Ascending aorta (tissue), 2 donors: Measurements from ENCODE around the gene PREX1. TPM values are rescaled to one million over a fixed set of nuclear protein-coding genes. Genes with fewer than 3 reads are reported as not detected.

Experiments used
- DNase-seq, 2 donors: peaks; one replicate each; pipeline ENCODE4 v3.0.0-alpha.2; 2019; ENCODE audit warnings: low spot score in 2 of 2
- H3K27ac ChIP-seq, 2 donors: fragments of 200-600 bp; sonication (generic); one replicate each; pipeline ENCODE4 v1.5.1; 2016 to 2017; ENCODE audit warnings: mild to moderate bottlenecking in 1 of 2
- H3K27me3 ChIP-seq: fragments of 200-600 bp; sonication (generic); one replicate; pipeline ENCODE4 v1.5.1; 2017
- H3K36me3 ChIP-seq, 2 donors: fragments of 200-600 bp; sonication (generic); one replicate each; pipeline ENCODE4 v1.5.1; 2016
- H3K4me1 ChIP-seq, 2 donors: fragments of 200-600 bp; sonication (generic); one replicate each; pipeline ENCODE4 v1.5.1; 2016 to 2017; ENCODE audit warnings: mild to moderate bottlenecking in 1 of 2
- H3K4me3 ChIP-seq, 2 donors: fragments of 200-600 bp; sonication (generic); one replicate each; pipeline ENCODE4 v1.5.1; 2016 to 2017; ENCODE audit warnings: mild to moderate bottlenecking in 1 of 2
- H3K9me3 ChIP-seq, 2 donors: fragments of 200-600 bp; sonication (generic); one replicate each; pipeline ENCODE4 v1.5.1; 2016
- CTCF ChIP-seq, 3 experiments: fragments of 200-600 bp in 2 of 3; fragments of 450-650 bp in 1 of 3; sonication (generic) in 2 of 3; IDR thresholded peaks; one replicate each; pipeline ENCODE4 v1.5.1; 2016 to 2019; ENCODE audit warnings: antibody characterized with exemption in 3 of 3, mild to moderate bottlenecking in 1 of 3, moderate library complexity in 1 of 3
- intact Hi-C: fragments of 100-400 bp; cut with DNase I; formaldehyde crosslinking; loops from one replicate; pipeline ENCODE4 v1.15.1; 2023
- total RNA-seq: library from RNA; depleted of rRNA; stranded (reverse); fragments of >200 nt; gene quantifications from one replicate; pipeline ENCODE4 v1.1.0, GENCODE V29; 2016

The PREX1 gene
- total RNA-seq, 1 donor from 2014 or later = 75.4 TPM

- no peak for DNase-seq
- H3K4me3 ChIP-seq = no peak overlapping the region
- TF ChIP-seq CTCF (IDR thresholded peaks at IDR 0.05) = no peak
These were observed 73.5 kb downstream of the PREX1 start for GRCh38 chr20:48754292-48754691.

GRCh38 chr20:48752963-48753362, 74.8 kb downstream of the PREX1 start:
- no peak for TF ChIP-seq CTCF (IDR thresholded peaks at IDR 0.05)
- Histone ChIP-seq H3K4me1 (no peaks in the 10 kb centered on the region), H3K4me3 (no peak overlapping the region), H3K36me3 (no peaks in the 10 kb centered on the region), H3K9me3 (no peaks in the 10 kb centered on the region), H3K27ac (no peak overlapping the region), H3K27me3 (no peaks in the 10 kb centered on the region)
- intact Hi-C loops = no loop called here
- no peak for DNase-seq

More at GRCh38 chr20:48754292-48754691, 73.5 kb downstream of the PREX1 start:
- Histone ChIP-seq H3K27me3 (no peaks in the 10 kb centered on the region), H3K9me3 (no peaks in the 10 kb centered on the region), H3K36me3 (no peaks in the 10 kb centered on the region), H3K27ac (no peak overlapping the region), H3K4me1 (no peaks in the 10 kb centered on the region)
- intact Hi-C loops = no loop called here

GRCh38 chr20:48751871-48752270, 75.9 kb downstream of the PREX1 start:
- intact Hi-C loops = no loop called here
- TF ChIP-seq CTCF (IDR thresholded peaks at IDR 0.05) = no peak
- Histone ChIP-seq H3K4me3 (no peak overlapping the region), H3K4me1 (no peaks in the 10 kb centered on the region), H3K9me3 (no peaks in the 10 kb centered on the region), H3K27me3 (no peaks in the 10 kb centered on the region), H3K36me3 (peaks cover 0 to 7% of the 10 kb centered on the region in 2 donors), H3K27ac (no peak overlapping the region)
- DNase-seq = no peak

GRCh38 chr20:48750941-48751635, 76.7 kb downstream of the PREX1 start:
- H3K36me3 ChIP-seq = peaks cover 0 to 7% of the 10 kb centered on the region in 2 donors
- H3K9me3 ChIP-seq = no peaks in the 10 kb centered on the region
- no peaks in the 10 kb centered on the region for H3K4me1 ChIP-seq
- peak overlapping the region in 1 of 2 donors; percentile 37 for H3K27ac ChIP-seq
- H3K27me3 ChIP-seq = no peaks in the 10 kb centered on the region
- intact Hi-C loops = no loop called here
- peak in 1 of 2 donors; percentile 70 for DNase-seq
- H3K4me3 ChIP-seq = no peak overlapping the region
- TF ChIP-seq CTCF (IDR thresholded peaks at IDR 0.05) = no peak

- Histone ChIP-seq H3K27me3 (no peaks in the 10 kb centered on the region), H3K4me1 (no peaks in the 10 kb centered on the region), H3K36me3 (peaks cover 0 to 7% of the 10 kb centered on the region in 2 donors), H3K9me3 (no peaks in the 10 kb centered on the region), H3K27ac (no peak overlapping the region), H3K4me3 (no peak overlapping the region)
- no peak for TF ChIP-seq CTCF (IDR thresholded peaks at IDR 0.05)
- intact Hi-C loops = no loop called here
- DNase-seq = no peak
These were observed 77.4 kb downstream of the PREX1 start for GRCh38 chr20:48750376-48750775.
